HG03064 (cell line): ENCODE data around the gene PHF21B.
"Not testable (repeated sequence)": the region's sequence is repeated elsewhere in the genome, so short reads cannot be mapped to it uniquely, and the experiment has no call there.

Experiments used
- ATAC-seq: cut with Tn5 transposase; IDR thresholded peaks from one replicate; pipeline ENCODE4 v1.9.1; 2021; ENCODE audit warnings: low read depth; ENCODE audit not compliant: unreplicated experiment

The PHF21B gene

DNA sequence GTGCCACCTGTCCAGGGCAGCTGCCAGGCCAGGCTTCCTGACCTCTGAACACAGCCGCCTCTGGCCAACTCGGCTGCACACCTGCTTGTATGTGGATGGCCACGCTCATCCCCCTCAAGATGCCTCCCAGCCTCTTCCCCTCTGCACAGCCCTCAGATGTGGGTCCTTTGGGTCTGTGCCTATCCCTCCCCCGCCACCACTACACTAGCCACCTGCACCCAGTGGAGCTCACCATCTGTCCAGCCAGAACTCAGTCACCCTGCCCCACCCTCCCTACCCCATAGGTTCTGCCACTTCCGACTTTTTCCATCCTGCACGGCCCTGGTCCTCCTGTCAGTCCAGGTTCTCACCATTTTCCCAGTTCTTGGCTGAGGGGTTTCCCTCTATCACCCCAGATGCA, 44.6 kb downstream of the PHF21B start:
- no peak for ATAC-seq

DNA sequence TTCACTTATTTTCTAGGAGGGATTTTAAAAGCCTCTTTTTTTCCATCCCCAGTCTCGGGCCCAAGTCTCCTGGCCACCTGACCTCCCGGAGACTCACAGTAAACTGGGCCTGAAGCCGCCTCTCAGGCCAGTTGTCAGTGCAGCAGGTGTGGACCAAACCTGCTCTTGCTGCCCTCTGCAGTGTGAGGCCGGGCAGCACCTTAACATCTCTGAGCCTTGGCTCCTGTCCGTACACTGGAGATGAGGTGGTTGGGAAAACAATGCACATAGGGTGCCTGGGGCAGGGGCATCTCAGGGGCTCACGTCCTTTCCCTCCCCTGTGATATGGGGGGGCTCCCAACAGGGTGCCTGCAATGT, 45.1 kb downstream of the PHF21B start:
- no peak for ATAC-seq

DNA sequence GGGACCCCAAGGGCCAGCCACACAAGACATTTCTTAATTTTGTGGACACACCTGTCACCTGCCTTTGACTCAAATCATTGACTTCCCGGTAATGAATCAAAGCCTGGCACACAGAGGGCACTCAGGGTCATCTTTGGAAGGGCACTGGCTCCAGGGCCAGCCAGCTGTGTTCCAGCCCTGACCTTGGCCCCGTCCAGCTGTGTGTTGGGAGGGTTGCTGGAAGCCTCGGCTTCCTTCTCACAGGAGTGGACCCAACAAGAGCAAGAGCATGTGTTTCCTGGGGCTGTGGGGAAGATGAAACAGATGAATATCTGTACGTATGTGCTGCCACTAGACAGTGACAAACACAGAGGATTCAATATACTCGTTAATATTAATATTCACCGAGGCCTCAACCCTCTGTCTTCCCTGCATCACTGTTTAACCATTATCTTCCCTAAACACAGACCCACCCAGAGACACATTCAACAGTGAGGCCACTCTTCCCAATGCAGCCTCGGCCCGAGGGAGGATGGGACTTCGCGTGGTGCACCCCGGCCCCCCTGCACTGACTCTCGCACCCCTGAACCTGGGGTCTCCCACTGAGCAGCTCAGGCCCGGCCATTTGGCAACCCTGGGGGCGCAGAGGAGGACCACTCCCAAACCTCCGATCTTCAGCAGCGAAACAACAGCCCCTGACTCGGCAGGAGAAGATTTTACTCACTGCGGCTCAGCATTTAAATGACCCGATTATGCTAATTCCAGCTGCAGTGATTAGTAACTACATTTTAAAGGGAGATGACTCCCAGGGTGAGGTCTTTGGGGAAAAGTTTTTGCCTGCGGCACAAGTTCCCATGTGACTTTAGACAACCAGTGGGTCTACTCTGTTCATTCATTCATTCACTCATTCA, 45.7 kb downstream of the PHF21B start:
- ATAC-seq: no peak

DNA sequence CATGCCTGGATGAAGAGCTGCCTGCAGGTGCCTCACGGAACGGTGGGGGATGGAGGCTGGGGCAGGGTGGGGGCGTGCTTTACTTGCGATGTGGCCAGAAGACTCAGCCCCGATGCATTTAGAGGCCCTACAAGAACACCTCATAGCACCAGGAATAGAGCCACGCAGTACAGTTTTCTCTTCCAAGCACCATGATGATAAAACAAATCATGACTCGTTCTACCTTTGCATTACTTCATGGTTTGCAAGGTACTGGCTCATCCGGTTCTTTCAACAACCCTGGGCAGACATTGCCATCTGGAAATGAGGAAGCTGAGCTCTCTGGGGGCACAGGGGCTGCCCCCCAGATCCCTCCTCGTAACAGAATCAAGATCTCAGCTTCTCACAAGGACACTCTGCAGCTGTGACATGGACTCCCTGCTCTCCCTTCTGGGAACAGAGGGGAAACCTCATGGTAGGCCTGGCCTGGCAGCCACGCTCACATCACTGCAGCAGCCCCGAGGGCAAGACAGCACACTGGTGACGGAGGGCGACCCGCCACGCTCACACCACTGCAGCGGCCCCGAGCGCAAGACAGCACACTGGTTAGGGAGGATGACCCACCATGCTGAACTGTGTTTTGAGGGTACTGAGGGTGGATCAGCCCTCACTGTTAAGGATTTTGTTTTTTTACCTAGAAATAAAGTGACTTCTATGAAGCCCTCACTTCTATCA, 46.9 kb downstream of the PHF21B start:
- ATAC-seq: no peak

GRCh38 chr22:44961682-44962081, 48.1 kb downstream of the PHF21B start:
- not testable (repeated sequence) for ATAC-seq

GRCh38 chr22:44956840-44957767, 52.7 kb downstream of the PHF21B start:
- no peak for ATAC-seq

DNA sequence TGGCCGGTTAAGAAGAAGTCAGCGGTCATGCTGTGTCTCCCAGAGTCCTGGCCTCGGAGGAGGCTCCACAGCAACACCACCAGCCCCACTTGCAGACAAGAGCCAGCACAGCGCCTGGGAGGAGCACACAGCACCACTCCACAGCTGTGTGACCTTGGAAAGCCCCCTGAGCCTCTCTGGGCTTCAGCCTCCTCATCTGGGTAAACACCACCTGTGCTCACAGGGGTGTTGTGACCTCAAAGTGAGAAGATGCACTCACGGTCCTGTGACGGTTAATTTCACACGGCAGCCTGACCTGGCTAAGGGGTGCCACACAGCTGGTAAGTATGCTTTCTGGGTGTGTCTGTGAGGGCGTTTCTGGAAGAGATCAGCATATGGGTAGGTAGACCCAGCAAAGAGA, 54.7 kb downstream of the PHF21B start:
- ATAC-seq: no peak

DNA sequence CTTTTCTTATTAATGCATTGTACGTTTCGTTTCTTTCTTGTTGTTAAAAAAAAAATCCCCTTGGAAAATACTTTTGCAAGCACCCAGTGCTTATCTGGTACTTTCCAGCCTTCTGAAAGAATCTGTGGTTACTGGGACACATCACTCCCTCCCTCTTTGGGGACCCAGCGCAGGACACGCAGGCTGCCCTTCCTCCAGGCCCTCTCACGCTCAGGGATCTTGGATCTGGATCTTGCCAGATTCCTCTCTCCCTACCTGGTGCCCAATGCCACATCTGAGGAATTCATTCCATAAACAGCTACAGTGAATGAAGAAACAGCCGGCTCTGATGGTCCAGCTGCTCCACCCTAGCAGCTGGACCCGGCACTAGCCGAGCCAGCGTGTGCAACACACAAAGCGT, 55.7 kb downstream of the PHF21B start:
- ATAC-seq: no peak

DNA sequence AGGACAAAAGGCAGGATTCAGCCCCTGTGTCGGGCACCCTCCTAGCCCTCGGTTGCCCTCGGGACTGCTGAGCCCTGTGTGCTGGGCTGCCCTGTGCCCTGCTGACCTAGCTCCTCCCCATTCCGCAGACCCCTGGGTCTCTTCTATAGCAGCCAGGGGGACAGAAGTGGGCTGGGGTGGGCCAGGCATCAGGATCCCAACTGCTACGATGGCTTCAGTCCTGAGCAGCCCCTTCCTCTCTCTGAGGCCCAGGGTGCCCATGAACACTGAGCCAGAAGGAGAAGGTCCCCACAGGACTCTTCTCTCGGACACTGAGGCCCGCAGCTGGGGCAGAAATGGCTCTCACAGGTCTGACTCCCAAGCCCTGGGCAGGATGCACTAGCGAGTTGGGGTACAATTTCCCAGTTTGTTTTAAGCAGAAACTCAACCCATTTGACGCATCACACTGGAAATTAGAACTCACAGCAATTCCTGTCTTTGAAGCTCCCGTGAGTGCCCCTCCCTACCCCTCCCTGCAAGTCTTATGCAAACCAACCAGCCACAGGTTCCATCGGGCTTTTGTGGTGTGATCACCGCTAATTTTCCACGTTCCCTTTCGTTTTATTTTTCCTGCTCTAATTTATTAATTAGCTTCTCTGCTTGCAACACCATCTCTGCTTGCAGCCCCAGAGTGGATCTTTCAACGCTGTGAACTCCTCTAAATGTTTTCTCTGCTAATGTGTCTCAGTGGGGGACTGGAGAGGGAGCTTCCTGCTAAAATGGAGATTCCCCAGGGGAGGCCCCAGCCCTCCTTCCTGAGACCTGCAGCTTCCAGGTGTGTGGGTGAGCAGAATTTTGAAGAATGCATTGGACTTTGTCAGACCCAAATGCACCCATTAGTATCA, 56.7 kb downstream of the PHF21B start:
- ATAC-seq: no peak

- no peak for ATAC-seq
Measured at GRCh38 chr22:44951510-44951816, 58.3 kb downstream of the PHF21B start.

DNA sequence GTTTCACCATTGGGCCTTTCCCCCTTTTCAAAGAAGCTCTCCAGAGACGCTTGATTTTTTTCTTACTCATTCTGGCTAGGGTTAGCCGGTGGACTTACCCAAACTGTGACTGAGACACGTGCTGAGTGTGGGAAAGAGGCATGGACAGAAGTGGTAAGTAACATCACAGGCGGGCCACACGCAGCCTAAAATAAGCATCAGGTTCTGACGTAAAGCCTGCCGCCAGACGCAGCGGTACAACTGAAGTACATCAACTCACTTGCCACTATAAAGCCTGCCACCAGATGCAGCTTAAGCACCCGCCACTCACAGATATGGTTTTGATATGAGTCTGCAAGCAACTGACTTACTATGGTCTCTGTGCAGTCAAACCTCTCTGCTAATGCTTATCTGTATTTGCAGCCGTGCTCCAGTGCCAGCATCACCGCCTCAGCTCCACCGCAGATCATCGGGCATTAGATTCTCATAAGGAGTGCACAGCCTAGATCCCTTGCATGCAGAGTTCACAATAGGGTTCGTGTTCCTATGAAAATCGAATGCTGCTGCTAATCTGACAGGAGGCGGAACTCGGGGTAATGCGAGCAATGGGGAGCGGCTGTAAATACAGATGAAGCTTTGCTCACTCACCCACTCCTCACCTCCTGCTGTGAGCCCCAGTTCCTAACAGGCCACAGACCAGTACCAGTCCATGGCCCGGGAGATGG, 58.8 kb downstream of the PHF21B start:
- no peak for ATAC-seq

DNA sequence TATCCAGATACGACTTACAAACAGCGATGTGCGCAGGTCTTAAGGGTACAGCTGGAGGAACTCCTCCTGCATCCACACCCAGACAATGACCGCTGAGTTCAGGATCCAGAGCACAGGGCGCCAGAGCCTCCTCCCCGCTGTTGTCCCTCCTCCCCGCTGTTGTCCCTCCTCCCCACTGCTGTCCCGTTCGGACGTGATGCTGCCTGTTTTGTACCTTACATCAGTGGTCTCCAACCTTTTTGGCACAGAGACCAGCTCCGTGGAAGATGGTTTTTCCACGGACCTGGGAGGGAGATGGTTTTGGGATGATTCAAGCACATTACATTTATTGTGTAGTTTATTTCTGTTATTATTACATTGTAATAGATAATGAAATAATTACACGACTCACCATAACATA, 62.0 kb downstream of the PHF21B start:
- ATAC-seq: no peak

DNA sequence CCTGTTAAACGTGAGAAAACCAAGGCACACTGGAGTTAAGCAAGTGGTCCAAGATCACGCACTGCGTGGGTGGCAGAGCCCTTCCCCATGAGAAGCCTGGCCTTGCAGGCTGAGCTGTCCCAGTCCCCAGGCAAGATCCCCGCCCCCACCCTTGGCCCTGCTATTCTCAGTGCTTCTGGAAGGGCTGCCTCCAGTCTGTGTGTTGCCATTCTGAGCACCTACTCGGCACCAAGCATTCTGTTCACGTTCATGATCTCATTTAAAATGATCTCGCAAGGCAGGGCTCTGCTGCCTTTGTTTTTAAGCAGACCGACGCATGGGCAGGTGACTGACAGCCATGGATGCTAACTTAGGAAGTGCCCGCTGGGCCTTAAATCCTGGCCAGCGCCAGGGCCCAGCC, 62.8 kb downstream of the PHF21B start:
- no peak for ATAC-seq

DNA sequence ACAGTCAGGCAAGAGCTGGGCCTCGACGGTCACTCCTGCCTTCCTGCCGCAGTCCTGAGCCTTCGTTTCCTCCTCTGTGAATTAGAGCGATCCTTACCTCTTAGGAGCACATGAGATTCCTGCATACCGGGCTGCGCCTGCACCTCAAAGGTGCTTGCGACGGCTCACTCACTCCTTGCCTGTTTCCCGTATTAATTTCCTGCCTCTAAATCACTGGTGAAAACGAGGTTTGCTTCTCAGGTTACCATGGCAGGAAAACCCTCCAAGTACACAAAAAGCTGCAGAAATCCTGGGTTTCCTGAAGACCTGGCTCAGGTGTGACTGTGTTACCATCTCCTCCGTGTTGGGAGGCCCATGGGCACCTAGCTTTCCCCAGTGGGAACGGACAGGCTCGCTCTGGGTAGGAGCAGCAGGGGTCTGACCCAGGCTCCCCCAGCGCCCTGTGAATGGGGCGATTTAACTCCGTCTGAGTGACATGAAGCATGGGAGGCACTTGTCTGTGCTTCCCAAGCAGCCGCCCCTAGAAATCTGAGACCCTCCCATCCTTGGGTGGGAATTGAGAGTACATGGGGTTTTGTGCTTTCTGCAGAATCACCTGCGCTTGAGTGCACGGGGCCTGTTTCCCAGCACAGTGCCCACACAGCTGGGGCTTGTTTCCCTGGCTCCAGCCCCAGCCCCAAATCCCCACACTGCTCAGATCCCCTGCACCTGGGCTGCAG, 64.8 kb downstream of the PHF21B start:
- ATAC-seq: no peak

GRCh38 chr22:44943701-44944324, 66.0 kb downstream of the PHF21B start:
- ATAC-seq: no peak

- no peak for ATAC-seq
Measured at GRCh38 chr22:44942979-44943700, 66.7 kb downstream of the PHF21B start.

DNA sequence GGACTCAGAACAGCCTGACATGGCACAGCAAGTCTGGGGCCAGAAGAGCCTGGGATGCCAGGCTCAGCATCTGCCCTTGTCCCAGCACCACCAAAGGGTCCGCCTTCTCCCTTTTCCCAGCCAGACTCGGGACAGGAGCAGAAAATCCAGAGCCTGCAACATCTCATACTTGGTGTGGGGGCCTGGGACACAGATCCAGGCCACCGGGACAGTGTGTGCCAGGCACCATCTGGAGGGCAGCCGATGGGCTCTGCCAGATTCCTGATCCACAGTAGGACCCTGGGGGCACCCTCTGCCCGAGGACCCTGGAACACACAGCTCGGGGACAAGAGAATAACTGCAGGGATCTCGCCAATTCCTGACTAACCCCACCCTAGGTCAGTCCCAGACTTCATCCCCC, 67.7 kb downstream of the PHF21B start:
- ATAC-seq: no peak

- no peak for ATAC-seq
Measured at GRCh38 chr22:44941207-44941606, 68.6 kb downstream of the PHF21B start.
